Measurements from ENCODE around the gene SZT2.

DNA sequence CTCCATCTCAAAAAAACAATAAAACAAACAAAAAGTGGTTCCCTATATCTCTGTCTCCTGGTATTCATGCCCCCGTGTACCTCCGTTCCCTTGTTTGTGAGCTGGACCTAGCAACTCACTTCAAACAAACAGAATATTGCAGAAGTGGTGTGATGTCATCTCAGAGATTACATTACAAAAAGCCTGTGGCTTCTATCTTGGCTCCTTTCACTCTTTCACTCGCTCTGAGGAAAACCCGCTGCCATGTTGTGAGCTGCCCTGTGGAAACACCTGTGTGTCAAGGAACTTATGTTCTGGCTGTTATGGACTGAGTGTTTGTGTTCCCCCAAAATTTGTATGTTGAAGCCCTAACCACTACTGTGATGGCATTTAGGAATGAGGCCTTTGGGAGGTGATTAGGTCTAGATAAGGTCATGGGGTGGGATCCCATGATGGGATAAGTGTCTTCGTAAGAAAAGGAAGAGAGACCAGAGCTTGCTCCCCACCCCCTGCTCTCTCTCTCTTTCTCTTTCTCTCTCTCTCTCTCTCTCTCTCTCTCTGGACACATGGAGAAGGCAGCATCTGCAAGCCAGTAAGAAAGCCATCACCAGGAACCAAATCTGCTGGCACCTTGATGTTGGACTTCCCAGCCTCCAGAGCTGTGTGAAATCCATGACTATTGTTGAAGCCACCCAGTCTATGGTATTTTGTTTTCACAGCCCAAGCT lies 71.4 kb downstream of the SZT2 start:
- TF ChIP-seq POLR2A (IDR thresholded peaks at IDR 0.05; ENCODE audit: extremely low read depth, insufficient read length) (no peak), MYC (IDR thresholded peaks at IDR 0.05; ENCODE audit: low read depth, low read length) (no peak)
- TF ChIP-seq, protein P1, sequence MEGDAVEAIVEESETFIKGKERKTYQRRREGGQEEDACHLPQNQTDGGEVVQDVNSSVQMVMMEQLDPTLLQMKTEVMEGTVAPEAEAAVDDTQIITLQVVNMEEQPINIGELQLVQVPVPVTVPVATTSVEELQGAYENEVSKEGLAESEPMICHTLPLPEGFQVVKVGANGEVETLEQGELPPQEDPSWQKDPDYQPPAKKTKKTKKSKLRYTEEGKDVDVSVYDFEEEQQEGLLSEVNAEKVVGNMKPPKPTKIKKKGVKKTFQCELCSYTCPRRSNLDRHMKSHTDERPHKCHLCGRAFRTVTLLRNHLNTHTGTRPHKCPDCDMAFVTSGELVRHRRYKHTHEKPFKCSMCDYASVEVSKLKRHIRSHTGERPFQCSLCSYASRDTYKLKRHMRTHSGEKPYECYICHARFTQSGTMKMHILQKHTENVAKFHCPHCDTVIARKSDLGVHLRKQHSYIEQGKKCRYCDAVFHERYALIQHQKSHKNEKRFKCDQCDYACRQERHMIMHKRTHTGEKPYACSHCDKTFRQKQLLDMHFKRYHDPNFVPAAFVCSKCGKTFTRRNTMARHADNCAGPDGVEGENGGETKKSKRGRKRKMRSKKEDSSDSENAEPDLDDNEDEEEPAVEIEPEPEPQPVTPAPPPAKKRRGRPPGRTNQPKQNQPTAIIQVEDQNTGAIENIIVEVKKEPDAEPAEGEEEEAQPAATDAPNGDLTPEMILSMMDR (IDR thresholded peaks at IDR 0.05; ENCODE audit: low read depth, low read length) = no peak
- TF ChIP-seq, protein P2, sequence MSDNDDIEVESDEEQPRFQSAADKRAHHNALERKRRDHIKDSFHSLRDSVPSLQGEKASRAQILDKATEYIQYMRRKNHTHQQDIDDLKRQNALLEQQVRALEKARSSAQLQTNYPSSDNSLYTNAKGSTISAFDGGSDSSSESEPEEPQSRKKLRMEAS (IDR thresholded peaks at IDR 0.05; ENCODE audit: low read depth, low read length) = no peak

Measured in NB4 (cell line).